ENCODE results near the gene SELE.

- TF ChIP-seq CTCF (IDR thresholded peaks at IDR 0.05), result no peak
- TF ChIP-seq POLR2A (IDR thresholded peaks at IDR 0.05), result no peak
- TF ChIP-seq POLR2AphosphoS5 (IDR thresholded peaks at IDR 0.05), result no peak
- no peak for TF ChIP-seq EP300 (IDR thresholded peaks at IDR 0.05)
Measured at GRCh38 chr1:169753549-169753948, 19.7 kb upstream of the SELE start.

Measured in upper lobe of left lung (tissue), 4 donors.